OCI-LY1 (cell line): ENCODE measurements around the gene PHF8.

Experiments used
- EZH2 ChIP-seq: fragments of 200-600 bp; sonication (generic), shearing (Covaris generic); IDR thresholded peaks from 2 replicates; pipeline ENCODE4 v1.8.0; 2017; ENCODE audit warnings: borderline replicate concordance, mixed run types, mild to moderate bottlenecking, antibody characterized with exemption, low read length, moderate library complexity, mixed read lengths
- TF ChIP-seq, protein P1 (sequence below): fragments of 200-600 bp; sonication (generic), shearing (Covaris generic); IDR thresholded peaks from 2 replicates; pipeline ENCODE4 v1.5.1; 2017; ENCODE audit warnings: mild to moderate bottlenecking, antibody characterized with exemption, low read length, moderate library complexity, mixed read lengths

DNA sequence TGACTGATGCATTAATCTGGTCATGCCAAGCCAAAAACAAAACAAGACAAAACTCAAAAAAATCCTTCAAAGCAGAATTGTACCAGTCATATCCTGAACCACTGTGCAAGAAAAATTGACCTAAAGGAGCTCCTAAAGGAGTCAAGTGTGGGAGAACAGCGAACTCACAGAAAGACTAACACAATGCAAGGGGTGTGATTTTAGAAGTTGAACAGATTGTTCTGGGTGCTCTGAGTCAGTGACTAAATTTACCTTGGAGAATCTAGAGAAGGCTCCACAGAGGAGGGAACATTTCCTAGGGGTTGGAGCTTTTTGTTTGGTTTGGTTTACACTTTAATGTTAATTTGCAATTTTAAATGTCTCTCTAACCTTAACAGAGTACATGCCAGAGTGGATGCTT, 48.9 kb upstream of the PHF8 start:
- TF ChIP-seq, protein P1, sequence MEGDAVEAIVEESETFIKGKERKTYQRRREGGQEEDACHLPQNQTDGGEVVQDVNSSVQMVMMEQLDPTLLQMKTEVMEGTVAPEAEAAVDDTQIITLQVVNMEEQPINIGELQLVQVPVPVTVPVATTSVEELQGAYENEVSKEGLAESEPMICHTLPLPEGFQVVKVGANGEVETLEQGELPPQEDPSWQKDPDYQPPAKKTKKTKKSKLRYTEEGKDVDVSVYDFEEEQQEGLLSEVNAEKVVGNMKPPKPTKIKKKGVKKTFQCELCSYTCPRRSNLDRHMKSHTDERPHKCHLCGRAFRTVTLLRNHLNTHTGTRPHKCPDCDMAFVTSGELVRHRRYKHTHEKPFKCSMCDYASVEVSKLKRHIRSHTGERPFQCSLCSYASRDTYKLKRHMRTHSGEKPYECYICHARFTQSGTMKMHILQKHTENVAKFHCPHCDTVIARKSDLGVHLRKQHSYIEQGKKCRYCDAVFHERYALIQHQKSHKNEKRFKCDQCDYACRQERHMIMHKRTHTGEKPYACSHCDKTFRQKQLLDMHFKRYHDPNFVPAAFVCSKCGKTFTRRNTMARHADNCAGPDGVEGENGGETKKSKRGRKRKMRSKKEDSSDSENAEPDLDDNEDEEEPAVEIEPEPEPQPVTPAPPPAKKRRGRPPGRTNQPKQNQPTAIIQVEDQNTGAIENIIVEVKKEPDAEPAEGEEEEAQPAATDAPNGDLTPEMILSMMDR = no peak
- no peak for TF ChIP-seq EZH2
